HG03457 (cell line): ENCODE measurements around the gene SPC25.
A peak's percentile ranks its signal among the peaks of the same experiment; 100 is the strongest.
"Not testable (repeated sequence)": the region's sequence is repeated elsewhere in the genome, so short reads cannot be mapped to it uniquely, and the experiment has no call there.

Experiments used
- ATAC-seq: cut with Tn5 transposase; IDR thresholded peaks from one replicate; pipeline ENCODE4 v1.9.1; 2021; ENCODE audit warnings: moderate number of reproducible peaks; ENCODE audit not compliant: unreplicated experiment

Gene SPC25

DNA sequence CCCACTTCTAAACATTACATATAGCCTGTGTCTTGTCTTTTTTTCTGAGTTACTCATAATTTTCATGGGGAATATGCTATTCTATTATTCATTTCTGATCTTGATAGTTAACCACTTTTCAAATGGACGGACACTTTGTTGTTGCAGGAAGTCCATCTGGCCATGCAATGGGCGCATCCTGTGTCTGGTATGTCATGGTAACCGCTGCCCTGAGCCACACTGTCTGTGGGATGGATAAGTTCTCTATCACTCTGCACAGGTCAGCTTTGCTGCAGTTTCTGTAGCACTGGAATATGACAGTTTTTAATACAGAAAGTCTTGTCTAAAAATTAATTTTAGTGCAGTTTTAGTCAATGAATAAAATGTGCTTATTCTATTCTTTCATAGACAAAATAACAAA, 14.1 kb upstream of the SPC25 start:
- no peak for ATAC-seq

GRCh38 chr2:168903888-168904287, 13.7 kb upstream of the SPC25 start:
- ATAC-seq, result no peak

DNA sequence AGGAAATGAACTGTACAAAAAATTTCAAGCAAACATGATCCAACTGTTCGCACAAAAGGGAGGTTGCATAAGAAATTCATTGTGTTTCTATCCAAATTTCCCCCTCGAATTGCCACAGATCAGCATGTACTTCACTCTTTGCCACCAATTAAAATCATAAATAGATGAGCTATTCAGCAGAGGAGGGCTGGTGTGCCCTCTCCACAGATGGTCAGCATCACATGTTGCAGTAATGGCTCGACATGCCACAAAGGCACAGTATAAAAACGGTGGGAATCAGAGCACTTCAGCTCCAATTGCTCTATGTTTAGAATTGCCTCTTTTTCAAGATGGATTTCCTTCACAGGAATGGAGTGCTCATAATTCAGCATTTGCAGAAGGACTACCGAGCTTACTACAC, 10.8 kb upstream of the SPC25 start, which contains the start of gene G6PC2:
TSS of gene G6PC2 (plus strand) at position 289 of the 400 bp plus-strand sequence. CDS start at position 330, 41 bp downstream.
- ATAC-seq, result no peak

- no peak for ATAC-seq
Measured at GRCh38 chr2:168897449-168897848, 7.2 kb upstream of the SPC25 start.

DNA sequence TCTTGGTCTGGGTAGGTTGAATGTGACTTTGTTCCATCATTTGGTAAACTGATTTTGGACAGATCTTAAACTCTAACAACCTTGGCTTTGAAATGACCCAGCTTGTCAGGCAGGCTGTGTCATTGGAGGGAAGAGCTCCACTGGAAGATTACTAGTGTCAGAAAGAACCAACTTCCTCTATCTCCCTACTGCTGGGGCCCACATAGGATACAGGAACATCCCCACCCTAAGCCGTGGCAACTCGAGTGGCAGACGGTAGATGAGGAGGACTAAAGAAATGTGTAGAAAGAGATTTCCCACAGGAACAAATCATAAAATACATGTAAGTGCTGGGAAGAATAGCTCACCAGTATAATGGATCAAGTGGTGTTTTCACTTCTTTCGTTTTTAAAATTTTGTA, 6.6 kb upstream of the SPC25 start:
- no peak for ATAC-seq

DNA sequence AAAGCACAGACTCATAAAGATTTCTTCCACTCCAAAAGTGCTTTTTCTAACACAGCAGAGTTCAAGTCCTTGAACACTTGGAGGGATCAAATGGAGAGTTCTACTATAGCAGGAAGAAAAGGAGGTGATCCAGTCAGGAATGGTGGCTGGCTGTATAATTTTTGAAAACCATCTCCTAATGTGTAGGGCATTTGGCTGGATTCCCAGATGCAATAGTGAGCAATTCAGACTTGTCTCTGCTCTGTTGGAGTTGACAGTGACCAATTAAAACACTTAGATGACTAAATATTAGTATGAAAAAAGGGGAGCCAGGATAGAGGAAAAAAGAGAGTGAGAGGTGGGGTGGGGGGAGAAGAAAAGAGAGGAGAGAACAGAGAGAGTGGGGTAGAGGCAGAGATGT, 5.5 kb upstream of the SPC25 start:
- ATAC-seq, result no peak

DNA sequence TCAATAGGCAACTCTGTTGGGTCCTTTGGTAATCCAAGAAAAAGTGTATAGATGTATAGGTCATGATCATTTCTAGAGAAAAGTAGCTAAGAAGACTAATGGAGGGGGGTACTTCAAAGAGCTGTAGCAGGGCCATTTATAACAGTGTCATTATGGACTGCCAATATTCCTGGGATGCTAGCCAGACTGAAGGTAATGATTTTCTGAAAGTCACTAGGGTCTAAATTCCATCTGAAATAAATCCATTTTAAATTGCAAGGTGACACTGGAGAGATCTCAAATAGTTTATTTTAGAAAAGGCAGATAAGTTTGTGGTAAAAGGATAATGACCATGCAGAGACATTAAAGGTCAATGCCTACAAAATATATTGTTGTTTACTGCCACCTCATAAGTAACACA, 4.5 kb upstream of the SPC25 start:
- no peak for ATAC-seq

- ATAC-seq, result no peak
Measured at GRCh38 chr2:168894101-168894500, 3.9 kb upstream of the SPC25 start.

GRCh38 chr2:168892327-168892726, 2.1 kb upstream of the SPC25 start:
- ATAC-seq, result no peak

DNA sequence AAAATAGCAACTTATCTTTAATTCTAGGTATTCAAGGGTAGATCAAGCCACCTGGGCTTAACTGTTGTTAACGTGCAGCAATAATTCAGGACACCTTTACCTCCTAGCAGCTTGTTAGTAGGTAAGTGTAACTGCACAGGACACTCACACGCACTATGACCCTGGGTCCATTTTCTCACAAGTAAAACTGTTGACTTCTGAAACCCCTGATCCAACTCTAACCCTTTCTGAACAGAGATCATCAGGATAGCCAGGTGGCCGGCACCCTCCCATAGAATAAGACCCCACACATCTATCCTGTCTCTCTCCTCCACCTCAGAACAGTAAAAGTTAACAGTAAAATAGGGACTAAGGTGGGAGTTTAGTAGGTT, 610 bp downstream of the SPC25 start:
- ATAC-seq, result peak; percentile 0

DNA sequence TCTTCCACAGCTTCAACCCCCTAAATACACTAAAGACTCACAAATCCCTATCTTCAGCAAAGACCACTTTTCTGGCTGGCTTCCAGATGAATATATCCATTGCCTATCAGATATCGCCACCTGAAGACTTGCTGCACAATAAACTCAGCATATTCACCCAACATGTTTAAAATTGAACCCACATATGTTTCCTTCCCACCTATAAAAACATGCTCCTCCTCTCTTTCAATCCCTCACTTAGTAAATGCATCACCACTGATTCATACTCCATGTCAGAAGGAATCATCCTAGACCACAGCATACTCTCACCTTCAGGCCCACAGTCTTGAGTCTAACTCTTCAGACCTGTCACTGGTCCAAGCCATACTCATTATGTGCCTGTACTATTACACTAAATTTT, 5.3 kb downstream of the SPC25 start:
- no peak for ATAC-seq

- ATAC-seq, result not testable (repeated sequence)
Measured at GRCh38 chr2:168882163-168882562, 8.1 kb downstream of the SPC25 start.

GRCh38 chr2:168874368-168875054, 15.7 kb downstream of the SPC25 start:
- ATAC-seq, result no peak

DNA sequence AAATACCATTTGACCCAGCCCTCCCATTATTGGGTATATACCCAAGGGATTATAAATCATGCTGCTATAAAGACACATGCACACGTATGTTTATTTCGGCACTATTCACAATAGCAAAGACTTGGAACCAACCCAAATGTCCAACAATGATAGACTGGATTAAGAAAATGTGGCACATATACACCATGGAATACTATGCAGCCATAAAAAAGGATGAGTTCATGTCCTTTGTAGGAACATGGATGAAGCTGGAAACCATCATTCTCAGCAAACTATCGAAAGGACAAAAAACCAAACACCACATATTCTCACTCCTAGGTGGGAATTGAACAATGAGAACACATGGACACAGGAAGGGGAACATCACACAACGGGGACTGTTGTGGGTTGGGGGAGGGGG, 19.4 kb downstream of the SPC25 start:
- not testable (repeated sequence) for ATAC-seq

GRCh38 chr2:168870369-168870768, 19.9 kb downstream of the SPC25 start:
- not testable (repeated sequence) for ATAC-seq

- ATAC-seq, result not testable (repeated sequence)
Measured at GRCh38 chr2:168867164-168867563, 23.1 kb downstream of the SPC25 start.

GRCh38 chr2:168858146-168858545, 32.1 kb downstream of the SPC25 start:
- ATAC-seq, result no peak

GRCh38 chr2:168855601-168856000, 34.6 kb downstream of the SPC25 start:
- ATAC-seq, result no peak

DNA sequence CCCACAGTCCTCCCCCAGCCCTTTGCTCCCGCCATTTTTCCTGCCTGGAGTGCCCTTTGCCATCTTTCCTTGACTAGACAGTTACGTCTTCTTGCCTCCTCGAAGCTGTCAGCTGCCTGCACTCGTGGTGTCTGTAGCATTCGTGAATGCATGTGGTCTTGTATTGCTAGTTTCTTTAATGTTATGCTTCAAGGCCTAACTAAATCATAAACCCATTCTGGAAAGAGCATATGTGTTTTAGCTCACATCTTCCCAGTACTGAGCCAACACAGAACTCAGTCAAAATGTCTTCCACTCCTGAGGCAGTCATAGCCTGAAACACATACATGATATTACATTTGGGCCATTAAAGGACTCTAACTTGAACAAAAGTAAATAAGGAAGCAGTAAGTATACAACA, 35.6 kb downstream of the SPC25 start:
- ATAC-seq, result no peak

GRCh38 chr2:168853471-168853870, 36.8 kb downstream of the SPC25 start:
- ATAC-seq, result no peak

GRCh38 chr2:168852481-168852880, 37.7 kb downstream of the SPC25 start:
- ATAC-seq, result no peak

- no peak for ATAC-seq
Measured at GRCh38 chr2:168851674-168852320, 38.4 kb downstream of the SPC25 start.

GRCh38 chr2:168850846-168851245, 39.4 kb downstream of the SPC25 start:
- ATAC-seq, result no peak
